ENCODE data around the gene FRAS1.
"Not testable (repeated sequence)": the region's sequence is repeated elsewhere in the genome, so short reads cannot be mapped to it uniquely, and the experiment has no call there.

The FRAS1 gene

DNA sequence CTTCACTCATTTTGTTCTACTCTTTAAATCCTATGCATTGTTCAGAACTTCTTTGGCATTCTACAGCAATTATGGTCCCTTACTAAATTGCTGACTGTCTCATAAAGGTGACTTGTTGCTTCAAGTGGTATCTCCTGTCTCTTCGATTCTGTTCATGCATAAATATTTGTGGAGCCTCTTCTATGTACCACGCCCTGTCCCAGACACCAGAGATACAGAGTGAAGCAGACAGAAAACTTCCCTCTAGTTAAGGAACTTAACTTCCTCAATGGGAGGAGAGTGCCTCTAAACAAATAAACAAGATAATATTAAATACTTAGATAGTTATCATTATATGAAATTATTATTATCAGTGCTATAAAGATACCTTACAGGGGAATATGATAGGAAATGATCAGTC, 235.7 kb downstream of the FRAS1 start:
- Histone ChIP-seq H3K27me3 (ENCODE audit: control insufficient read depth in 2 of 2, insufficient read depth in 2 of 2, low read length in 2 of 2) (no peaks in the 10 kb centered on the region), H3K4me1 (ENCODE audit: control insufficient read depth in 2 of 2, insufficient read depth in 2 of 2, low read length in 2 of 2) (peaks cover 0 to 3% of the 10 kb centered on the region in 2 donors), H3K36me3 (ENCODE audit: control insufficient read depth in 2 of 2, insufficient read depth in 2 of 2, low read length in 2 of 2) (no peaks in the 10 kb centered on the region), H3K9ac (ENCODE audit: low read depth in 1 of 2, low read length in 2 of 2) (no peak overlapping the region), H3K4me3 (ENCODE audit: low read length in 2 of 2) (no peak overlapping the region), H3K9me3 (ENCODE audit: control insufficient read depth in 2 of 2, low read length in 2 of 2) (no peaks in the 10 kb centered on the region), H3K27ac (ENCODE audit: low read depth in 2 of 2, low read length in 2 of 2) (no peak overlapping the region)

DNA sequence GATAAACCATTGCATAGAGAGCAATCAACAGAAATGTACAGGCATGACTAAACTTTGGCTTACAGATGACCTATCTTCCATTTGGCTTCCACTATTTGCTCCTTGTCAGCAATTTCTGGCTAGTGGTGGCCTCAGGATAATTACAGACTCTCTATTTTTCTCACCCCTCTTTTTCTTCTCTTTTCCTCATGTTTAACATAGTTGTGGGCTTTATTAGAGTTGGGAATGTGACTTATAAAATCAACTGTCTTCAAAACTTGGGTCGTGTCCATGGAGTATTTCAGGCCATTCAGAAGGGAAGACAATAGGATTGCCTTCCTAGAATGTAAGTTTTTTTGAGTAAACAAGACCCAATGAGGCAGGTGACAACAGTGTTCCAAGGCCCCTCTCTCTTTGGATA, 236.2 kb downstream of the FRAS1 start:
- H3K36me3 ChIP-seq (ENCODE audit: control insufficient read depth in 2 of 2, insufficient read depth in 2 of 2, low read length in 2 of 2), result no peaks in the 10 kb centered on the region
- H3K27me3 ChIP-seq (ENCODE audit: control insufficient read depth in 2 of 2, insufficient read depth in 2 of 2, low read length in 2 of 2), result no peaks in the 10 kb centered on the region
- H3K9ac ChIP-seq (ENCODE audit: low read depth in 1 of 2, low read length in 2 of 2), result no peak overlapping the region
- H3K9me3 ChIP-seq (ENCODE audit: control insufficient read depth in 2 of 2, low read length in 2 of 2), result no peaks in the 10 kb centered on the region
- peaks cover 0 to 3% of the 10 kb centered on the region in 2 donors for H3K4me1 ChIP-seq (ENCODE audit: control insufficient read depth in 2 of 2, insufficient read depth in 2 of 2, low read length in 2 of 2)
- no peak overlapping the region for H3K27ac ChIP-seq (ENCODE audit: low read depth in 2 of 2, low read length in 2 of 2)
- no peak overlapping the region for H3K4me3 ChIP-seq (ENCODE audit: low read length in 2 of 2)

DNA sequence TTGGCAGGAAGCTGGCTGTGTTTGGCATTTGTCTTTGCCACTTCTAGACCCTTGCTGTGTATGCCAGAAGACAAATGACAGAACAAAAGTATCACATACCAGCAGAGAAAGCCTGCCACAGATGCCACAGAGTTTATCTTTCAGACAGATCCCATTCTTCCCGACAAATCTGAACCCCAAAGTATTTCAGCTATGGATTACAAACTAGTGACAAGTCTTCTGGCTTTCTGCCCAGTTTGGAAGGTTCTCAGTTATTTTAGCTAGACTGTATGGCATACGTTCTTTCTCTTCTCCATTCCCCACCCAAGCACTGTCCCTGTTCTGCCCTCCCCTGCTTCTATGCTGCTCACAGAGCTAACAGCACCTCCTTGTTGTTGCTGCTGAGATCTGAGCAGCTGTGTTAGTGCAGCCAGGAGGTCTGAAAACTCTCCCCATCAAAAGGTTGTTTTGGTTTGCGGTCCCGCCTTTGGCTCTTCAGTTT, 236.7 kb downstream of the FRAS1 start:
- no peak overlapping the region for H3K9ac ChIP-seq (ENCODE audit: low read depth in 1 of 2, low read length in 2 of 2)
- no peaks in the 10 kb centered on the region for H3K9me3 ChIP-seq (ENCODE audit: control insufficient read depth in 2 of 2, low read length in 2 of 2)
- H3K27me3 ChIP-seq (ENCODE audit: control insufficient read depth in 2 of 2, insufficient read depth in 2 of 2, low read length in 2 of 2), result no peaks in the 10 kb centered on the region
- H3K36me3 ChIP-seq (ENCODE audit: control insufficient read depth in 2 of 2, insufficient read depth in 2 of 2, low read length in 2 of 2), result no peaks in the 10 kb centered on the region
- H3K4me1 ChIP-seq (ENCODE audit: control insufficient read depth in 2 of 2, insufficient read depth in 2 of 2, low read length in 2 of 2), result peaks cover 0 to 3% of the 10 kb centered on the region in 2 donors
- H3K27ac ChIP-seq (ENCODE audit: low read depth in 2 of 2, low read length in 2 of 2), result no peak overlapping the region
- H3K4me3 ChIP-seq (ENCODE audit: low read length in 2 of 2), result no peak overlapping the region

DNA sequence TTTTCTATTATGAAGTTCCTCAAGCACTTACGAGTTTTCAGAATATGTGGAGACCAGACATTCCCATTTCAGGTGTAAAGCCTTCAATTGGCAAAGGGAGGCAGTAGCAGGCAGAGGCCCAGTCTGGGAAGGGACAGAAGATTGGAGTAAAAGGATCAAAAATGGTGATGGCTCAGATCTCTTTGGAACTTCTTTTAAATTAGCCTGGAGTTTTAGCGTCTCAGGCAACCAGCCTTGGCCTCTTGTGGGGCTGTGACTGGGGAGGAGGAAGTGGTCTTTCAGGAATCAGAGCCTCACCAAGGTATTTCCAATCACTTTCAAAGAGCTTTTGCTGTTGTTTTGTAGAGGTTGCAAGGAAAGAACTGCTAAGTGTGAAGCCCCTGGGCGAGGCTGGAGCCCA, 239.1 kb downstream of the FRAS1 start:
- Histone ChIP-seq H3K9me3 (ENCODE audit: control insufficient read depth in 2 of 2, low read length in 2 of 2) (no peaks in the 10 kb centered on the region), H3K36me3 (ENCODE audit: control insufficient read depth in 2 of 2, insufficient read depth in 2 of 2, low read length in 2 of 2) (no peaks in the 10 kb centered on the region), H3K27ac (ENCODE audit: low read depth in 2 of 2, low read length in 2 of 2) (no peak overlapping the region), H3K4me3 (ENCODE audit: low read length in 2 of 2) (no peak overlapping the region), H3K9ac (ENCODE audit: low read depth in 1 of 2, low read length in 2 of 2) (no peak overlapping the region), H3K4me1 (ENCODE audit: control insufficient read depth in 2 of 2, insufficient read depth in 2 of 2, low read length in 2 of 2) (peaks cover 0 to 3% of the 10 kb centered on the region in 2 donors), H3K27me3 (ENCODE audit: control insufficient read depth in 2 of 2, insufficient read depth in 2 of 2, low read length in 2 of 2) (no peaks in the 10 kb centered on the region)

DNA sequence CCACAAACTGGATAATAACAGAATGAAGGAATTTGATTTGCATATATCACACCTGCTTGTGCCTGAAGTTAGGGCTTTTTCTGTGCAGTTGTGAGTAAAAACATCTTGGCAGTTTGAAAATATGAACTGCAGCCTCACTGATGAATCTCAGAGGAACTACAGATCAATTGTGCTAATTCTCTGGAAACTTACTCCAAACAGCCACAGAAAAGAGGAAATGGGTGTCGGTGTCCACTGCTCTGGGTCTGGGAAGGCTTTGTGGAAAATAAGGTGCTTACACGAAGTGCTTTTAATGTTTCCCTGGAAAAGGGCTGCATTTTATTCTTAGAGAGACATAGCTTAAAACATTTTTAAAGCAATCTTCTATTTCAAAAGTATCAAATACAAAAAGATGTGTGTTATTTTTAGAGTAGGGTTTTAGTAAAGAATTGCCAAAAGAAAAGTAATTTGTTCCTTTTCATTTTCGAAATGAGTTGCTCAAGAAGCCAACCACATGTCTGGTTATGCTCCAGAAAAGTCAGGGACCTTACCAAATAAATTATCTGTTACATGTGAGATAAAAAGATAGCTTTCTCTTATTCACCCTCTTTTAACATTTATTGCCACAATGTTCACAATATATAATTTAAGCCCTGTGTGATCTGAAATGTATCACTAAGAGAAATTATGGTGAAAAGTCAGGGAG, 240.1 kb downstream of the FRAS1 start:
- Histone ChIP-seq H3K27ac (ENCODE audit: low read depth in 2 of 2, low read length in 2 of 2) (no peak overlapping the region), H3K4me3 (ENCODE audit: low read length in 2 of 2) (no peak overlapping the region)

DNA sequence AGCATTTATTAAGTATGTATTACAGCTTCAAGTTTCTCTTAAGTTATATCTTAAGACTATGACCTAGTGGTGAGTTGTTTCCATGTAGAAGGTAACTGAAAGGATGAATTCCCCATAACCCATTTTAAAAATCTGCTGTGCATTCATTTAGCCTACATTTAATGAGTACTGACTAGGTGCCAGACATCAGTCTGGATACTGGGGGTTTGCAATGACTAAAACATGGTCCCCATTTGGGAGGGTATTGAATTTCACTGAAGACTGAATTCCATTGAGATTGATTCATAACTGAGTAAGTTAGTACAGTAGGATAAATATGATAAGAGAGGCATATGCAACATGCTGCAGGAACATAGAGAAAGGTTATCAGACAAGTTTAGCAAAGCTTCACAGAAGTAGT, 241.5 kb downstream of the FRAS1 start:
- Histone ChIP-seq H3K36me3 (ENCODE audit: control insufficient read depth in 2 of 2, insufficient read depth in 2 of 2, low read length in 2 of 2) (no peaks in the 10 kb centered on the region), H3K27ac (ENCODE audit: low read depth in 2 of 2, low read length in 2 of 2) (no peak overlapping the region), H3K9me3 (ENCODE audit: control insufficient read depth in 2 of 2, low read length in 2 of 2) (no peaks in the 10 kb centered on the region), H3K9ac (ENCODE audit: low read depth in 1 of 2, low read length in 2 of 2) (no peak overlapping the region), H3K4me3 (ENCODE audit: low read length in 2 of 2) (no peak overlapping the region), H3K4me1 (ENCODE audit: control insufficient read depth in 2 of 2, insufficient read depth in 2 of 2, low read length in 2 of 2) (no peaks in the 10 kb centered on the region), H3K27me3 (ENCODE audit: control insufficient read depth in 2 of 2, insufficient read depth in 2 of 2, low read length in 2 of 2) (no peaks in the 10 kb centered on the region)

More for the DNA sequence above, 240.1 kb downstream of the FRAS1 start:
- Histone ChIP-seq H3K27me3 (ENCODE audit: control insufficient read depth in 2 of 2, insufficient read depth in 2 of 2, low read length in 2 of 2) (no peaks in the 10 kb centered on the region), H3K4me1 (ENCODE audit: control insufficient read depth in 2 of 2, insufficient read depth in 2 of 2, low read length in 2 of 2) (peaks cover 0 to 3% of the 10 kb centered on the region in 2 donors), H3K9ac (ENCODE audit: low read depth in 1 of 2, low read length in 2 of 2) (no peak overlapping the region), H3K36me3 (ENCODE audit: control insufficient read depth in 2 of 2, insufficient read depth in 2 of 2, low read length in 2 of 2) (no peaks in the 10 kb centered on the region), H3K9me3 (ENCODE audit: control insufficient read depth in 2 of 2, low read length in 2 of 2) (no peaks in the 10 kb centered on the region)

DNA sequence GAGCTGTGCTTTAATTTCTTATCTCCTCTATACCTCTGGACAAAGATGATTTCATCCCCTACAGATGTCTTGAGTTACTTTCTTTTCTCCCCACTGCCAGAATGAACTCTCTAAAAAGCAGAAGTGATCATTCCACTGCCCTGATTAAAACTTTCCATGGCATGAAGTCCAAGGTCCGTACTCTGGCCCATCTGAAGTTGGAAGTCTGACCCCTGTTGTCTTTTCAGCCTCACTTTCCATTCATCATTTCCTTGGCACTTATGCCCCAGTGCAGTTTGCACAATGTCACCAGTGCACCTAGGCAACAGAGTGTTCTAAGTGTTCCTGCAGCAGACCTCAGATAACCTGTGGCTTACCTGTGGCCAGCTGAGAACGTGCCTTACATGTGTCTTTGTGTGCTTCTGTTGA, 242.4 kb downstream of the FRAS1 start:
- no peaks in the 10 kb centered on the region for H3K9me3 ChIP-seq (ENCODE audit: control insufficient read depth in 2 of 2, low read length in 2 of 2)
- H3K9ac ChIP-seq (ENCODE audit: low read depth in 1 of 2, low read length in 2 of 2), result no peak overlapping the region
- H3K4me3 ChIP-seq (ENCODE audit: low read length in 2 of 2), result no peak overlapping the region
- H3K36me3 ChIP-seq (ENCODE audit: control insufficient read depth in 2 of 2, insufficient read depth in 2 of 2, low read length in 2 of 2), result no peaks in the 10 kb centered on the region
- H3K4me1 ChIP-seq (ENCODE audit: control insufficient read depth in 2 of 2, insufficient read depth in 2 of 2, low read length in 2 of 2), result no peaks in the 10 kb centered on the region
- H3K27me3 ChIP-seq (ENCODE audit: control insufficient read depth in 2 of 2, insufficient read depth in 2 of 2, low read length in 2 of 2), result no peaks in the 10 kb centered on the region
- no peak overlapping the region for H3K27ac ChIP-seq (ENCODE audit: low read depth in 2 of 2, low read length in 2 of 2)

DNA sequence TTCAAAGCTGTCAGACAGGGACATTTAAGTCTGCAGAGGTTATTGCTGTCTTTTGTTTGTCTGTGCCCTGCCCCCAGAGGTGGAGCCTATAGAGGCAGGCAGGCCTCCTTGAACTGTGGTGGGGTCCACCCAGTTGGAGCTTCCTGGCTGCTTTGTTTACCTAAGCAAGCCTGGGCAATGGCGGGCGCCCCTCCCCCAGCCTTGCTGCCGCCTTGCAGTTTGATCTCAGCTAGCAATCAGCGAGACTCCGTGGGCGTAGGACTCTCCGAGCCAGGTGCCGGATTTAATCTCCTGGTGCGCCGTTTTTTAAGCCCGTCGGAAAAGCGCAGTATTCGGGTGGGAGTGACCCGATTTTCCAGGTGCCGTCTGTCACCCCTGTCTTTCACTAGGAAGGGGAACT, 250.1 kb downstream of the FRAS1 start:
- H3K9ac ChIP-seq (ENCODE audit: low read depth in 1 of 2, low read length in 2 of 2); H3K27me3 ChIP-seq (ENCODE audit: control insufficient read depth in 2 of 2, insufficient read depth in 2 of 2, low read length in 2 of 2); H3K4me1 ChIP-seq (ENCODE audit: control insufficient read depth in 2 of 2, insufficient read depth in 2 of 2, low read length in 2 of 2); H3K27ac ChIP-seq (ENCODE audit: low read depth in 2 of 2, low read length in 2 of 2); H3K4me3 ChIP-seq (ENCODE audit: low read length in 2 of 2); H3K36me3 ChIP-seq (ENCODE audit: control insufficient read depth in 2 of 2, insufficient read depth in 2 of 2, low read length in 2 of 2); H3K9me3 ChIP-seq (ENCODE audit: control insufficient read depth in 2 of 2, low read length in 2 of 2): not testable (repeated sequence)

DNA sequence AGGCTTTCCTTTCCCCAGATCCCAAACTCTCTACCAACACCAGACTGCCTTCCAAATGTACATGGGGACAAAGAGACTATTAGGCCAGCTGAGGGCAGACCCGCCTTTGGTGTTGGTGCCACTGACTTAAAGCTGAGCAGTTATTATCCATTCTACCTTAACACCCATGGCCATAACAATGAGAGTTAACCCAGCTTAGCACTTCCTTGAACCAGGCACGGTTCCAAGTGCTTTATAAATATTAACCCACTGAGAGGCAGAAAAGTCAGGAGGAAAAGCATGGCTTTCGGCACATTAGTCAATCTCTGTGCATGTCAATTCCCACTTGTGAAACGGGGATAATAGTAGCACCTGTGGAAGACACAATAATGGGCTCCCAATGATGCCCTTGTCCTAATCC, 251.4 kb downstream of the FRAS1 start:
- Histone ChIP-seq H3K36me3 (ENCODE audit: control insufficient read depth in 2 of 2, insufficient read depth in 2 of 2, low read length in 2 of 2) (no peaks in the 10 kb centered on the region), H3K4me3 (ENCODE audit: low read length in 2 of 2) (no peak overlapping the region), H3K4me1 (ENCODE audit: control insufficient read depth in 2 of 2, insufficient read depth in 2 of 2, low read length in 2 of 2) (no peaks in the 10 kb centered on the region), H3K9me3 (ENCODE audit: control insufficient read depth in 2 of 2, low read length in 2 of 2) (no peaks in the 10 kb centered on the region), H3K27me3 (ENCODE audit: control insufficient read depth in 2 of 2, insufficient read depth in 2 of 2, low read length in 2 of 2) (no peaks in the 10 kb centered on the region), H3K27ac (ENCODE audit: low read depth in 2 of 2, low read length in 2 of 2) (no peak overlapping the region), H3K9ac (ENCODE audit: low read depth in 1 of 2, low read length in 2 of 2) (no peak overlapping the region)

DNA sequence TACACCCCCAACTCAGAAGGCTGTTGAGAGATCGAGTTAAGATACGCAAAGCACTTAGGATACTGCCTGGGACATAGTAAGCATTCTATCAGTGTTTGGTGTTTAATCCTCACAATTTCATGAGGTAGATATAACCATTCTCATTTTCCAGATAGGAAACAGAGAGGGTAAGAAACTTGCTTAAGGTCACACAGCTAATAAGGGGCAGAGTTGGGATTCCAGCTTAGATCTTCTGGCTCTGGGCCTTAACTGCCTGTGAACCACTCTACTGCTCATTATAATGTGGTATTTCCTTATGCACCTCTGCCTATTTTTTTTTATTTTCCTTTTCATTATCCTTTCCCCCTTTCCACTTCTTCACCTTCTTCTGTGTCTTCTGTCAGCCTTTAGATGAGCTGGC, 252.2 kb downstream of the FRAS1 start:
- Histone ChIP-seq H3K27ac (ENCODE audit: low read depth in 2 of 2, low read length in 2 of 2) (no peak overlapping the region), H3K9ac (ENCODE audit: low read depth in 1 of 2, low read length in 2 of 2) (no peak overlapping the region), H3K36me3 (ENCODE audit: control insufficient read depth in 2 of 2, insufficient read depth in 2 of 2, low read length in 2 of 2) (no peaks in the 10 kb centered on the region), H3K9me3 (ENCODE audit: control insufficient read depth in 2 of 2, low read length in 2 of 2) (no peaks in the 10 kb centered on the region), H3K27me3 (ENCODE audit: control insufficient read depth in 2 of 2, insufficient read depth in 2 of 2, low read length in 2 of 2) (no peaks in the 10 kb centered on the region), H3K4me1 (ENCODE audit: control insufficient read depth in 2 of 2, insufficient read depth in 2 of 2, low read length in 2 of 2) (no peaks in the 10 kb centered on the region), H3K4me3 (ENCODE audit: low read length in 2 of 2) (no peak overlapping the region)
